ENCODE results near the gene NMT2.

The NMT2 gene

DNA sequence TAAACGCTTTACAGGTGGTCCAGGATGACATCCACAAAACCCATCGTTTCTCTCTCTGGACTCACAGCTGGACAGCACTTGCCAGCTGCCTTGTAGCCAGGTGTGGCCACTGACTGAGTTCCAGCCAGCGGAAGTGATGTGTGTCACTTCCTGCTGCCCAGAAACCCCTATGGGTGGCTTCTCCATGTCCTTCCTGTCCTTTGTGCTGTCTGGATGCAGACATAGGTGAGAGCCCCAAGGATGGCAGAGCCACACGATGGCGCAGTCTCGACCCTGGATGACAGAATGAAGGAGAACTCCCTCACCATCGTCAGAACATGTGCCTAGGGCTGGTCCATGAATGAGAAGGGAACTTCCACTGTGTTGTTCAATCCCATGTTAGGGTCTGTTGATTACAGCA lies 22.1 kb downstream of the NMT2 start:
- in situ Hi-C loops (cut with MboI; ENCODE audit: low sequenced_read_pairs), result no loop called here

DNA sequence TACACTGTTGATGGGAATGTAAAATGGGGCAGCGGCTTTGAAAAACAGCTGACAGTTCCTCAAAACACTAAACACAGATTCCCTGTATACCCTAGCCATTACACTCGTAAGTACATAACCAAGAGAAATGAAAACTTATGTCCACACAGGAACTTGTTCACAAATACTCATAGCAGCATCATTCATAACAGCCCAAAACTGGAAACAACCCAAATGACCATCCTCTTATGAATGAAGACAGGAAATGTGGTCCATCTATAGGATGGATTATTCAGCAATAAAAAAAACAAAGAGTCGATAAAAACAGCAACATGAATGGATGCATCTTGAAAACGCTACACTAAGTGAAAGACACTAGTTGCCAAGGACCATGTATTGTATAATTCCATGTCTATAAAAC lies 23.7 kb downstream of the NMT2 start:
- in situ Hi-C loops (cut with MboI; ENCODE audit: low sequenced_read_pairs), result no loop called here

DNA sequence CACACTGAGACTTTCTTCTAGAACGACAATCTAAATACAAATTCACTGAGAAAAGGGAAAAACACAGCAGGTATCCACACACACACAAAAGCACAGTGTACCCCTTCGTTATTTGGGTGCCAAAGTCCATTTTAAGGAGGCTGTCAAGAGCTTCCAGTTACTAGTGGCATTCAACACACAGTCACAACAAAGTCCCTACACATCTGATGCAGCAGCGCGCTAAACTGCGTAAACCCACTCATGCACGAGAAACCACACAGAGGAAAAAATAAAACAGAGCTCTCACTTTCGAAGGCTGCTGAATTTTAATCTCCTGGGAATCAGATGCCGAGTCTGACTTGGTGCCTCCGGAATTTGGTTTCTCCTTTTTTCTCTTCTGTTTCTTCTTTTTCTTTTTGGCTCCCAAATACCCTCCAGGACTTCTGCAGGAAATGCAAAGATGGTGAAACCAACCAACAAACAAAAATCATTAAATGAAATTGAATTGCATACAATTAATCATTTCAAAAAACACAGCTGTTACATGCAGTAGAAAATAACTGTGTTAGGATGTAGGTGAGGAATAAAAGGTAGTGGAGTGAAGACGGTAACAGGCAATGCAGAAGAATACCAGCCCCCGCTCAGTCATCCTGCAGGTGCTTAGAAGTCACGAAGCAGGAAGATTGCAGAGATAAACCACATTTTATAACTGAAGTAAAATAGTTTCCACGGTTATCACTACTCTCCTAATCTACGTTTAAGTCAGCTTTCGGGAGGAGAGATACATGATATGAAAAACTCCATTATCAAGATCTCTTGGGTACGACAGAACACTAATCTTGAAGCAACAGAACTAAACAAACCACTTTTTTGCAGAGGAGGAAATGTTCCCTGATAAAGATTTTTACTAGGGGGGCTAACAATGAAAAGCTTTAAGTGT lies 27.1 kb downstream of the NMT2 start:
- in situ Hi-C loops (cut with MboI; ENCODE audit: low sequenced_read_pairs), result no loop called here

DNA sequence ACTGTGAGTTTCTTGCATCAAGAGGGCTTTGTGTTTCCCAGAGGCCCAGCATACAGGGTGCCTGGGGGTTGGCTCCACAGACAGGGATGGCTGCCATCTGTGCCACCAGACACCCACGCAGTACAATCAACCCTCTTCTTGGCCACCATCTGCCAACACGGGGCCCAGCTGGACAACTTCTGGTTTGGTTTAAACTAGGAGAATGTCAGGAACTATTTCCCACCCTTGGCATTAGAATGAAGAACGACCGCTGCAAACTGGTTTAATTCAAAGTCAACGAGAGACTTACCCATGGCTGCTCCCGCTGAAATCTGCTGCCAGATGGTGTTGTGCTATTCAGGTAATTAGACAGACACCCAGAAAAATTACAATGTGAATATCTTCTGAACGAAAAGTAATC lies 27.8 kb downstream of the NMT2 start:
- in situ Hi-C loops (cut with MboI; ENCODE audit: low sequenced_read_pairs), result no loop called here

DNA sequence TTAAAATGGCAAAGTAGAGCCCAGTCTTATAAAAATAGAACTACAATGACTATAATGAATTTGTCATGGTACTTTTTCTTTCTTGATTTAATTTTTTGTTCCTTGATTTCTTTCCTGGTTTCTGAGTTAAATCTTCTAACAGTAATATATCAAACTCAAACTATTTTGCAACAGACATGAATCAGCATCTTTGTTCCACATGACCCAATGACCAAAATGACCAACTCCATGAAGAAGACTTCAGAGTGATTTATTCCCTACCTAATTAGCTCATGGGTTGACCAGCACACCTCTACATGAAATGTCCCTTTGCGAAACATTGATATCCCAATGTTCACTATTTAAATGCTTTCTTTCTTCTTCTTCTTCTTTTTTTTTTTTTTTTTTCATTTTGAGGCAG lies 30.9 kb downstream of the NMT2 start:
- in situ Hi-C loops (cut with MboI; ENCODE audit: low sequenced_read_pairs), result no loop called here

DNA sequence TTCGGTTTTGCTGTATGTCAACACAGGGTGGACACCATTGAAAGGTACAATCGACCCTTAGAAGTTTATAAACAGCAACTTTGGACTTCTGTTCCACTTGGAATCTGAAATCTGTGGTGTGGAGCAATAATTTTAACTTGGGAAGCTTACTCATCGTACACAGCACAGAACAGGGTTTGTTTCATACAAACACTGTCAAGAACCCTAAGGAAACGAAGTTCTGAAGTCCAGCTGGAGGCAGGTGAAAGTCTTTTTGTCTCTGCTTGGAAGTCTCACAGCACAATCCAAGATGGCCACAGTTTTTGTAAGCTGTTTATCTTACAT lies 31.5 kb downstream of the NMT2 start:
- in situ Hi-C loops (cut with MboI; ENCODE audit: low sequenced_read_pairs), result no loop called here

DNA sequence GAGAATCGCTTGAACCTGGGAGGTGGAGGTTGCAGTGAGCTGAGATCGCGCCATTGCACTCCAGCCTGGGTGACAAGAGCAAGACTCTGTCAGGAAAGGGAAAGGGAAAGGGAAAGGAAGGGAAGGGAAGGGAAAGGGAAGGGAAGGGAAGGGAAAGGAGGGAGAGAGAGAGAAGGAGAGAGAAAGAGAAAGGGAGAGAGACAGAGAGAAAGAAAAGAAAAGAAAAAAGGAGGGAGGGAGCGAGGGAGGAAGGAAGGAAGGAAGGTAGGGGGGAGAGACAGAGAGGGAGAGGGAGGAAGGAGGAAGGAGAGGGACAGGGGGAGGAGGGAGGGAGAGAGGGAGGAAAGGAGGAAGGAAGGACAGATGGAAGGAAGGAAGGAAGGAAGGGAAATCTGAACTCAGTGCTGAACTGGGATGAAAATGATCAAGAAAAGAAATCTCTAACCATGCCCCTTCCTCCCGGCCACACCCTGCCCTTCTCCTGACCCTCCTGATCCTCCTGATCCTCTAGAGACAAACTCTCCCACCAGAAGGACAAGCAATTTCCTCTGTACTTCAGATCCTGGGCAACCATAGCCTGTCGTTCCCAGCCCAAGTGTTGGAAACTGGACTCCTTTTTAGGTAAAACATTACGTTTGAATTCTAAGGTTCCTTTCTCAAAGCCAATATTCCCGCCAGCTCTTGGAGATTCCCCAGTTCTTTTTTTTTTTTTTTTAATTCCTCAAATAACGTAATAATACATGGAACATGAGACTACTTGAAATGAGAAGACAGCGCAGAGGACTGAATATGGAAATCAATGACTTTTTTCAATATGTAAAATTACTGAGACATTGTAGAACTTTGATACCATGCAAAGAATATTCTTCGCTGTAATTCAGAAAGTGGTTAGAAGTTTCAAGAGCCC lies 32.1 kb downstream of the NMT2 start:
- in situ Hi-C loops (cut with MboI; ENCODE audit: low sequenced_read_pairs), result no loop called here

DNA sequence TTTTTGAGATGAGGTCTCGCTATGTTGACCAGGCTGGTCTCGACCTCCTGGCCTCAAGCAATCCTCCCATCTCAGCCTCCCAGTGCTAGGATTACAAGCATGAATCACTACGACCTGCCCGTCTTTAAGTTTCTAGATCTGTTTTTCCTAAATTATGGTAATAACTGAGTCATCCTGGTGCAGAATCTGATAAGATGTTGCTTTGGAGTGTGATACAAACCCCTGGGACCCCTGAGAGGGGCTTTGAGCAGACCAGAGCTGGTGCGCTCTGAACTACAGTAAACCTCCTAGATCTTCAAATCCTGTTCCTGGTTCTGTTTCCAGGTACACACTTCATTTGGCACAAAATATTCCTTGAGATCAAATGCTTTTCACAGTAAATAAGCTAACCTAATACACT lies 37.2 kb downstream of the NMT2 start:
- in situ Hi-C loops (cut with MboI; ENCODE audit: low sequenced_read_pairs), result no loop called here

DNA sequence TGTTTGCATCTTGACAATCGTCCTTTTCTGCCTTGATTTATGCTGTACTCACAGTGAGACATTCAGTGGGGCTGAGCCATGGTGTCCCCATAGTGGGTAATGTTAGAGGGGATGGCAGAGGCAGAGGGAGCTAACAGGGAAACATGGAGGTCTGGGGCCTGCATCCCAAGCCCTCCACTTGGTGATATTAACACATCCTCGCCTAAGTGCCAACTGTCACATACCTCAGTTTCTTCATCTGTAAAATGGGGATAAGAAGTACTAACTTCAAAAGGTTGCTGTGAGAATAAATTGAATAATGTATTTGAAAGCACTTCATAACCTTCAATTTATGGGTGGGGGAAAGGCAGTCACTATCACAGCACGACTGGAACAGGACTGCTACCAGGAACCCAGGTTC lies 43.6 kb downstream of the NMT2 start:
- in situ Hi-C loops (cut with MboI; ENCODE audit: low sequenced_read_pairs), result no loop called here

DNA sequence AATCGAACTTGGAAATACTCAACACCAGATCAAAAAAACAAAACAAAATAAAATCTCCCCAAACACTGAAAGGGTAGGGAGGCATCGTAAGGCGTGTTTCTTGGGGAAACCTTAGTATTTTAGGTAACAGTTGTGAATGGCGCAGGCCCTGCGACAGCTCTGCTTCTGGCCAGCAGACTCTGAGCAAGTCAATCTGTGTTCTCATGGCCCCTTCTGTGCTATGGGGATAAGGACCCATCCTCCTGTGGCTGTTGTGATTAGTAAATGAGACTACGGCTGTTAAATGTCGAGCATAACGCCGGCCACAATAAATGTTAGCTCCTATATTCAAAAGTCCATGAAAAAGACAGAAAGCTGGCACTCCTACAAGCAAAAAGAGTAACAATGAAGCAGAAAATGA lies 44.3 kb downstream of the NMT2 start:
- in situ Hi-C loops (cut with MboI; ENCODE audit: low sequenced_read_pairs), result no loop called here

DNA sequence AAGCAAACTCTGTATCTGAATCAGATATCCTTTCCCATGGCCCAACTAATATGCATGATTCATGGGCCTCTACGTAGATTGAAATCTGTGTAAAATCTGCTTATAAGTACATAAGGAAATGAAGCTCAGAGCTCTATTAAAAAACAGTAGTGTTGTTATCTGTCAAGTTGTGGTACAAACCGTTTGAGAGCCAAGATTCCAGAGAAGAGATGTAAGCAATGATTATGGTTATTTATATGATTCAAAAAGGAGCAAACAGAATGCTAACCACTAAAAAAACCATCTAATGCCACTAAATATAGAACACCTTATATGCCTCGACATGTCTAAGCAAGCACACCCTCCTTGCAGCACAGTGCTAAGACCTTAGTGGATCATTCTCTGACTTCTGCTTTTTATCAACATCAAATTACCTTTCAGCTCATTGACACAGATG lies 44.7 kb downstream of the NMT2 start:
- in situ Hi-C loops (cut with MboI; ENCODE audit: low sequenced_read_pairs), result no loop called here

DNA sequence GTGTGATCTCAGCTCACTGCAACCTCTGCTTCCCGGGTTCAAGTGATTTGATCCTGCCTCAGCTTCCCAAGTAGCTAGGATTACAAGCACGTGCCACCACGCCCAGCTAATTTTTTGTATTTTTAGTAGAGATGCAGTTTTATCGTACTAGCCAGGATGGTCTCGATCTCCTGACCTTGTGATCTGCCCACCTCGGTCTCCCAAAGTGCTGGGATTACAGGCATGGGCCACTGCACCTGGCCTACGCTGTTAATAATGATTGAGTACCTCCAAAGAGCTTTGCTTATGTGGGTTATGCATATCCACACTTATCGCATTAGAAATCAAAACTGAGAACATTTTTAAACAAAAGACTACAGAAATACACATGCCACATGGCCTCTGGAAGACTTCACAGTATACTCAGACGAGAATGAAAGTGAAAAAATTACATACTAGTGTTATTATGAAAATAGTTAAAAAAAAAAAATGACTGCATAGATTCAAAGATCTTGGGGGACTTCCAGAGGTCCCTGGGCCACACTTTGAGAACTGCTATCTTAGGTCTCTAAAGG lies 45.9 kb downstream of the NMT2 start:
- in situ Hi-C loops (cut with MboI; ENCODE audit: low sequenced_read_pairs), result no loop called here

DNA sequence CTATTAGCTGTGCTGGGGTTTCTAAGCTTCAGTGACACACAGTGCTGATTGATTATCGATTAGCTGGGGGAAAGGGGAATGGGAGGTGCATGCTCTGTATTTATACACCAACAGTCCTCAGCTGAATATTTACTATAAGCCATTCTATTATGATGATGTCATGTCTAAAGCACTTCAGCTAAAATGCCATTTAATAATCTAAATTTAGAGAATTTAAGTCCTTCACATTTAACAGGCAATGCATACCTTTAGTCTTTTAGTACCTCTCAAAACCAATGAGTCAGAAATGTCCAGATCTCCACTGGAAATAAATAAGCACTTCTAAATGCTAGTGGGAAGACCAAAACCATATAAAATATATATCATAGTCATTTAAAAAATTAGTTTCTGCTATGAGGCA lies 46.8 kb downstream of the NMT2 start:
- in situ Hi-C loops (cut with MboI; ENCODE audit: low sequenced_read_pairs), result no loop called here

DNA sequence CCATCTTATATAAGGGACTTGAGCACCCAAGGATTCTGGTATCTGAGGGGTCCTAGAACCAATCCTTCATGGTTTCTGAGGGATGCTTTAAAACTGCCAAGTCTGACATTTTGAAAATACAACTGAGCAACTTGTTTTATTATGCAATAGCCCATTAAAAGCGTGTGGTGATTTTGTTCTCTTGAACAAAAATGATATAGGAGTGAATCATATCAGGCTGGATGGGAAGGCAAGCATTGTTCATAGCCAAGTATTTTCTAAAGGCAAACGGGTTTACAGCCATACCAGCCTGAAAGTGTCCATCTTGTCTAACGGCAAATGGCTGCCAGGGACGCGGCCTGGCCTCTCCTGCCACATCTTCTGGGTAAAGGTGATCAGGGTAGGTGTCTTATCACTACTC lies 48.0 kb downstream of the NMT2 start:
- in situ Hi-C loops (cut with MboI; ENCODE audit: low sequenced_read_pairs), result no loop called here

DNA sequence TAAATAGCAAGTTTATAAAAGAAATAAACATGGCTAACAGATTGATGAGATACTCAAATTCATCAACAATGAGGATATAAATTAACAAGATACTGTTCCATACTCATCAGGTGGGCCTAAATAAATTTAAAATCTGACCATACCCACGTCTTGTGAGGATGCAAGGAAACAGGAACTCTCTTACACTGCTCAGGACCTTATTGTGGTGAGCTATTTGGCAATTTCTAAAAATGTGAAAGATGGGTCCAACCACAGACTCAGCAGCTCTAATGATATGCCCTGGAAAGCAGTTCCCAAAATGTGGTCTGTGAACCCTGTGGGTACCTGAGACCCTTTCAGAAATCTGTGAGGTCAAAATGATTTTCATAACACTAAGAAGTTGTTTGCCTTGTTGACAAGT lies 49.9 kb downstream of the NMT2 start:
- in situ Hi-C loops (cut with MboI; ENCODE audit: low sequenced_read_pairs), result no loop called here

DNA sequence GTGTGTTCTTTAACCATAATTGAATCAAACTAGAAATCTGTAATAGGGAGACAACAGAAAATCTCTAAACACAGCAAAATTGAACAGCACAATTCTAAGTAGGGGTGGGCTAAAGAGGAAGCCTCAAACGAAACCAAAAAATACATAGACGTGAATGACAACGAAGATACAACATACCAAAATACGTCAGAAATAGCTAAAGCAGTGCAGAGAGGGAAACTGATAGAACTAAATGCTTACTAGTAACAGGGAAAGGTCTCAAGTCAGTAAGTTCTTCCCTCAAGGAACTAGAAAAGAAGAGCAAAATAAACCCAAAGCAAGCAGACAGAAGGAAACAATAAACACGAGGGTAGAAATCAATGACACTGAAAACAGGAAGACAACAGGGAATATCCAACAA lies 52.3 kb downstream of the NMT2 start:
- in situ Hi-C loops (cut with MboI; ENCODE audit: low sequenced_read_pairs), result no loop called here

DNA sequence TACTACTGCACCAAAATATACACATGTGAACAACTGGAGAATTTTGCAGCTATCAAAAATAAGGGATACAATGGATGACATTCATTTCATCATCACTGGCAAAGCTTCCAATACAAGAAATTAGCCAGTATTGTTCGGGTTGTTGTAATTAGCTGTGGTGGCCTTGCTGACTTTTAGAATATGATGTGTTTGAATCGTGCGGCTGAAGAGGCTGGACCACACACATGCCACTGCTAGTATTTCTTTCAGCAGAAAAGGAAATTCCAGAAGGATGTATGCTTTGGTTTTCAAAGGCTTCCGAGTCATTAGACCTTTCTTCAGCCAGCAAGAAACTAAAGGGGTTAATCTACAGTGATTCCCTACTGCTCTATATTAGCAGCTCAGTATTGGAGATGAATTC lies 54.7 kb downstream of the NMT2 start:
- in situ Hi-C loops (cut with MboI; ENCODE audit: low sequenced_read_pairs), result no loop called here

DNA sequence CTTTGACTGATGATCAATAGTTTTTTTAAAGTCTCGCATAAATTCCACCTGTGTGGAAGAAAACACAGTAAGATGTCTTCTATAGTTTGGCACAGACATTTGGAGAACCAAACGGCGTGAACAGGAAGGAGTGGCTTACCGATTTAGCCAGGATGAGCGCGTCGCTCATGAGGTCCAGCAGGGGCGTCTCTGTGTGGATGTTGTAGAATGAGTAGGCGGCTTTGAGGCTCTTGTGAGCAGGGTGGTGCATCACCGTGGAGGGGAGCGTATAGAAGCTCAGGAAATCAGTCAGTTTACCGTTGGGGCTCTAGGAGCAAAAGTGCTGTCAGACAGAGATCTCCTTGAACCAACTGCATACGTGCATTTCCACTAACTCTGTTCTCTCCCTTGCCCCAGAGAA lies 55.8 kb downstream of the NMT2 start:
- in situ Hi-C loops (cut with MboI; ENCODE audit: low sequenced_read_pairs), result no loop called here

DNA sequence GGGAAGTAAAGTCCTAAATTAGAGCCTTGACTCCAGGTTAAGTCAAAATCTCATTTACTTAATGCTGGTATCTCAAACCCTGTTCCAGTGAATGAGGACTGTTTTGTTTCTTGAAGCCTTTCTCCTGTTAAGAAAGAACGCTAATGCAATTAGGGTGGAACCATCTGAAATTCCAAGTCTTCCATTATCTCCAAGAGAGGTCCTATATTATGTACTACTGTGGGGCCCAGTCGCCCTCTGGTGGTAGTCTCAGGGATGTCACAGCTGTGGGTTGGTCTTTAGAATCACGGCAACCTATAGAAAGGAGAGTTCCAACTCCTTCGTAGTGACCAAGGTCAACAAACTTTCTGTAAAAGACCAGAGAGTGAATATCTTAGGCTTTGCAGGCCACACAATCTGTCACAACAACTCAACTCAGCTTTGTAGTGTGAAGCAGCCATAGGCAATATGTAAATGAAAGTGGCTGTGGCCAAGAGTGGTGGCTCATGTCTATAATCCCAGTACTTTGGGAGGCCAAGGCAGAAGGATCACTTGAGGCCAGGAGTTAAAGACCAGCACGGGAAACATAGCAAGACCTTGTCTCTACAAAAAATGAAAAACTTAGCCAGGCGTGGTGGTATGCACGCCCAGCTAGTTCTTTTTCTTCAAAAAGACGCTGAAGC lies 62.0 kb downstream of the NMT2 start:
- in situ Hi-C loops (cut with MboI; ENCODE audit: low sequenced_read_pairs), result no loop called here

DNA sequence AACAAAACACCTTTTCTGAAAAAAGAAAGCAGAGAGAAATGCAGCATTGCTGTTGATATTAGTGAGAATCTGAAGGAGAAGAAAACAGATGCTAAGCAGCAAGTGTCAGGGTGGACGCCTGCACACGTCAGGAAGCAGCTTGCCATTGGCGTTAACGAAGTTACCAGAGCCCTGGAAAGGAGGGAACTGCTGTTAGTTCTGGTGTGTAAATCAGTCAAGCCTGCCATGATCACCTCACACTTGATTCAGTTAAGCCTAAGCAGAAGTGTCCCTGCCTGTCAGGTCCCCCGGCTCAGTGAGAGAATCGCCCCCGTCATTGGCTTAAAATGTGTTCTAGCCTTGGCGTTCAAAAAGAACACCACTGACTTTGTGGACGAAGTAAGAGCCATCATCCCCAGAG lies 65.0 kb downstream of the NMT2 start:
- in situ Hi-C loops (cut with MboI; ENCODE audit: low sequenced_read_pairs), result no loop called here

DNA sequence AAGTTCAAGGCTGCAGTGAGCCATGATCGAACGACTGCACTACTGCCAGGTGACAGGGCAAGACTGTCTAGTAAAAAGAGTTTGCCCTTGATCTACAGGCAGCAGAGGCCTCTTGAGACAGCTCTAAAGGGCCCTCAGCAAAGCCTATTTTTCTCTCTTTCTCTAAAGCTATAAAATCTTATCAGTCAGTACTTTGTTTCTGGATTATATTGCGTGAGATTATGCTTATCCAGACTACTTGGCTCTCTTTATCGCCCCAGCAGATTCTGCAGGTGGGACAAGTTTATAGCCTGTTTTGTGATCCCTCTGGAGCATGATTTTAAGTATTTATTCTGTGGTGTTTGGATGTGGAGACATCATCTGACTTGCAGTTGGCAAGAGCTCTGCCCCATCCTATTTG lies 68.6 kb downstream of the NMT2 start:
- in situ Hi-C loops (cut with MboI; ENCODE audit: low sequenced_read_pairs), result no loop called here

All from HL-60/S4 treated with phorbol 12-myristate 13-acetate at 8.2 ng/mL for 4 days and 3 days (cell line).